ENCODE results near the gene SGF29. TPM values are rescaled to one million over a fixed set of nuclear protein-coding genes. Genes with fewer than 3 reads are reported as not detected.

The SGF29 gene
- total RNA-seq, 1 experiment from 2014 or later, result 22.3 TPM

- no peaks in the 10 kb centered on the region for H3K79me2 ChIP-seq (ENCODE audit: low read length)
- H3K9me3 ChIP-seq (ENCODE audit: low read length), result no peaks in the 10 kb centered on the region
- no peaks in the 10 kb centered on the region for H3K36me3 ChIP-seq (ENCODE audit: low read depth, low read length)
- no peaks in the 10 kb centered on the region for H3K27me3 ChIP-seq (ENCODE audit: low read length)
- H3K4me1 ChIP-seq (ENCODE audit: insufficient read depth, low read length), result peaks cover 10% of the 10 kb centered on the region
- ATAC-seq (no peak), DNase-seq (no peak)
- H4K20me1 ChIP-seq (ENCODE audit: low read length), result no peaks in the 10 kb centered on the region
- BruUV-seq (replicated peaks), result no TSS peak
- no peaks in the 10 kb centered on the region for H3K9me2 ChIP-seq (replicated peaks; ENCODE audit: low read length)
- no peak overlapping the region for H3K9ac ChIP-seq (ENCODE audit: low read length)
- no peak for TF ChIP-seq CTCF (conservative IDR thresholded peaks at IDR 0.05; ENCODE audit: low read depth, low read length)
- TF ChIP-seq EZH2 (IDR thresholded peaks at IDR 0.05; ENCODE audit: low read length, unreplicated experiment), result no peak
- TF ChIP-seq EZH2phosphoT487 (IDR thresholded peaks at IDR 0.05; ENCODE audit: borderline replicate concordance, low read length), result no peak
- intact Hi-C loops (cut with micrococcal nuclease), result no loop called here
- CTCF ChIA-PET, result no interaction called here
- no peak overlapping the region for H3K4me3 ChIP-seq (ENCODE audit: low read length)
- H3F3A ChIP-seq (ENCODE audit: low read length, unreplicated experiment), result no peaks in the 10 kb centered on the region
- no peak overlapping the region for H2AFZ ChIP-seq (ENCODE audit: low read length)
- H3K27ac ChIP-seq (ENCODE audit: low read length), result no peak overlapping the region
- H3K4me2 ChIP-seq (ENCODE audit: low read length), result no peak overlapping the region
- POLR2A ChIA-PET (ENCODE audit: unreplicated experiment), result no interaction called here
Measured at GRCh38 chr16:28589069-28589468, 35.3 kb downstream of the SGF29 start.

- no peak overlapping the region for H3K27ac ChIP-seq (ENCODE audit: low read length)
- ChIA-PET CTCF (no interaction called here), POLR2A (ENCODE audit: unreplicated experiment) (no interaction called here)
- no peaks in the 10 kb centered on the region for H3F3A ChIP-seq (ENCODE audit: low read length, unreplicated experiment)
- H3K36me3 ChIP-seq (ENCODE audit: low read depth, low read length), result no peaks in the 10 kb centered on the region
- H3K4me2 ChIP-seq (ENCODE audit: low read length), result no peak overlapping the region
- no peak overlapping the region for H2AFZ ChIP-seq (ENCODE audit: low read length)
- H3K27me3 ChIP-seq (ENCODE audit: low read length), result no peaks in the 10 kb centered on the region
- H3K4me1 ChIP-seq (ENCODE audit: insufficient read depth, low read length), result peaks cover 10% of the 10 kb centered on the region
- no peaks in the 10 kb centered on the region for H3K79me2 ChIP-seq (ENCODE audit: low read length)
- H3K9me2 ChIP-seq (replicated peaks; ENCODE audit: low read length), result no peaks in the 10 kb centered on the region
- ATAC-seq (no peak), DNase-seq (no peak)
- no TSS peak for BruUV-seq (replicated peaks)
- intact Hi-C loops (cut with micrococcal nuclease), result no loop called here
- TF ChIP-seq CTCF (conservative IDR thresholded peaks at IDR 0.05; ENCODE audit: low read depth, low read length), result no peak
- no peak for TF ChIP-seq EZH2 (IDR thresholded peaks at IDR 0.05; ENCODE audit: low read length, unreplicated experiment)
- no peak for TF ChIP-seq EZH2phosphoT487 (IDR thresholded peaks at IDR 0.05; ENCODE audit: borderline replicate concordance, low read length)
- no peak overlapping the region for H3K9ac ChIP-seq (ENCODE audit: low read length)
- H3K9me3 ChIP-seq (ENCODE audit: low read length), result no peaks in the 10 kb centered on the region
- H4K20me1 ChIP-seq (ENCODE audit: low read length), result no peaks in the 10 kb centered on the region
- no peak overlapping the region for H3K4me3 ChIP-seq (ENCODE audit: low read length)
Measured at GRCh38 chr16:28589930-28590329, 36.2 kb downstream of the SGF29 start.

- ATAC-seq (no peak), DNase-seq (no peak)
- Histone ChIP-seq H3K9ac (ENCODE audit: low read length) (no peak overlapping the region), H3K36me3 (ENCODE audit: low read depth, low read length) (no peaks in the 10 kb centered on the region), H3F3A (ENCODE audit: low read length, unreplicated experiment) (no peaks in the 10 kb centered on the region), H3K4me1 (ENCODE audit: insufficient read depth, low read length) (peaks cover 10% of the 10 kb centered on the region), H3K4me2 (ENCODE audit: low read length) (no peak overlapping the region), H3K27ac (ENCODE audit: low read length) (no peak overlapping the region), H3K79me2 (ENCODE audit: low read length) (no peaks in the 10 kb centered on the region), H2AFZ (ENCODE audit: low read length) (no peak overlapping the region), H3K27me3 (ENCODE audit: low read length) (no peaks in the 10 kb centered on the region), H4K20me1 (ENCODE audit: low read length) (no peaks in the 10 kb centered on the region), H3K9me2 (replicated peaks; ENCODE audit: low read length) (no peaks in the 10 kb centered on the region), H3K4me3 (ENCODE audit: low read length) (no peak overlapping the region), H3K9me3 (ENCODE audit: low read length) (no peaks in the 10 kb centered on the region)
- ChIA-PET CTCF (no interaction called here), POLR2A (ENCODE audit: unreplicated experiment) (no interaction called here)
- intact Hi-C loops (cut with micrococcal nuclease), result no loop called here
- BruUV-seq (replicated peaks), result no TSS peak
- no peak for TF ChIP-seq EZH2phosphoT487 (IDR thresholded peaks at IDR 0.05; ENCODE audit: borderline replicate concordance, low read length)
- no peak for TF ChIP-seq EZH2 (IDR thresholded peaks at IDR 0.05; ENCODE audit: low read length, unreplicated experiment)
- no peak for TF ChIP-seq CTCF (conservative IDR thresholded peaks at IDR 0.05; ENCODE audit: low read depth, low read length)
Measured at GRCh38 chr16:28590384-28591340, 36.9 kb downstream of the SGF29 start.
